ENCODE results near the gene PRKCQ.

PRKCQ gene

DNA sequence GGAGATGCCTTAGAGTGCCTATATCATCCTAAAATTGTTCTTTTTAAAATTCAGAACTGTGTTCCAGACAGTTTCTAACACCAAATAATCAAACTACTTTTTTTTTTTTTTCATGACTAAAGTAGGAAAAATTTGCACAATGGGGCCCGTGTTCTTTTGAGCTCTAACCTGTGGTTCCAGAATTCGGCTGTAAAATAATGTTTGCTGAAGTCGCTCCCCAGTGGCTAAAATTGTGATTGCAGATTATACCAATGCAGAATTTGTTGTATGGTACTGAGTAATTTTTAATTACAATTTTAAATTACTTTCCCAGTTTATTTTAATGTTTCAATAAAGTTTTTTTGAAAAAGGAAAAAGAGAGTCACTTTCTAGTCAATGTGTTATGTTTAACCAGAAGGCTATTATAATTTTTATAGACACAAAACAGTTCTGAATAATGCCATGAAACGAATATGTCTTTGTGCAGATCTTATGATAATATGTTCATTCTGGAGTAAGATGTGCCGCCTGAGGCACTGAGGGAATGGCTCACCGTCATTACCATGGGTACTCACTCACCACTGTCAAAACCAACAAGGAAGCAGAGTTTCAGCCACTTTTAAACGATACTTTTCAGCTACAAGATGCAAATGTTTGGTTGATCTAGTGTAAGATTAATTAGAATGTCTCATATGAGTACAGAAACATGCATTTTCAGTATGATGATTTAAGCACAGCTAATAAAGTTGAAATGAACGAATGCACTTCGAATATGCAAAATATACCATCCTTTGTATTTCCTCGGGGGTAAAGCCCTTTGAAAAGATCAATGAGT is 173.6 kb downstream of the PRKCQ start:
- DNase-seq (ENCODE audit: low read depth) = peak; percentile 47
- H3K4me3 ChIP-seq (ENCODE audit: low read length) = no peak overlapping the region
- TF ChIP-seq, protein P1, sequence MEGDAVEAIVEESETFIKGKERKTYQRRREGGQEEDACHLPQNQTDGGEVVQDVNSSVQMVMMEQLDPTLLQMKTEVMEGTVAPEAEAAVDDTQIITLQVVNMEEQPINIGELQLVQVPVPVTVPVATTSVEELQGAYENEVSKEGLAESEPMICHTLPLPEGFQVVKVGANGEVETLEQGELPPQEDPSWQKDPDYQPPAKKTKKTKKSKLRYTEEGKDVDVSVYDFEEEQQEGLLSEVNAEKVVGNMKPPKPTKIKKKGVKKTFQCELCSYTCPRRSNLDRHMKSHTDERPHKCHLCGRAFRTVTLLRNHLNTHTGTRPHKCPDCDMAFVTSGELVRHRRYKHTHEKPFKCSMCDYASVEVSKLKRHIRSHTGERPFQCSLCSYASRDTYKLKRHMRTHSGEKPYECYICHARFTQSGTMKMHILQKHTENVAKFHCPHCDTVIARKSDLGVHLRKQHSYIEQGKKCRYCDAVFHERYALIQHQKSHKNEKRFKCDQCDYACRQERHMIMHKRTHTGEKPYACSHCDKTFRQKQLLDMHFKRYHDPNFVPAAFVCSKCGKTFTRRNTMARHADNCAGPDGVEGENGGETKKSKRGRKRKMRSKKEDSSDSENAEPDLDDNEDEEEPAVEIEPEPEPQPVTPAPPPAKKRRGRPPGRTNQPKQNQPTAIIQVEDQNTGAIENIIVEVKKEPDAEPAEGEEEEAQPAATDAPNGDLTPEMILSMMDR (conservative IDR thresholded peaks at IDR 0.05; ENCODE audit: low read length) = peak; percentile 62

DNA sequence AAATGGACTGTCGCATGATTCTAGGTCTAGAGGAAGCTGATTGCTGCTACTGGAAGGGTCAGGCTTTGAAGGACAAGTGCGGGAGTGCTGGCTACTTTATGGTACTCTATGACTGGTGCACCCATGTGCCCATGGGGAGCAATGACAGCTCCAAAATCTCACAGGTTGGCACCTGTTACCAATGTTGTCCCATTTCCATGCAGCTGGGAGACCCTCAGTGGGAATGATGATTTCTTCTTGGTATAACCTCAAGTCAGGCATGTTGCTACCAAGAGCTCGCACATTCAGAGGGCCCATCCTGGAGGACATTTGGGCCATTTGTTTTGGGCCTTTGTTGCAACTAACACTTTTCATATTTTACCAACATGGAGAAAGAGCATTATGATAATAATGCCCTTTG is 174.4 kb downstream of the PRKCQ start:
- DNase-seq (ENCODE audit: low read depth) = no peak
- TF ChIP-seq, protein P1 (conservative IDR thresholded peaks at IDR 0.05; ENCODE audit: low read length) = no peak; the same call in 1 of the 2 replicates
- H3K4me3 ChIP-seq (ENCODE audit: low read length) = no peak overlapping the region

DNA sequence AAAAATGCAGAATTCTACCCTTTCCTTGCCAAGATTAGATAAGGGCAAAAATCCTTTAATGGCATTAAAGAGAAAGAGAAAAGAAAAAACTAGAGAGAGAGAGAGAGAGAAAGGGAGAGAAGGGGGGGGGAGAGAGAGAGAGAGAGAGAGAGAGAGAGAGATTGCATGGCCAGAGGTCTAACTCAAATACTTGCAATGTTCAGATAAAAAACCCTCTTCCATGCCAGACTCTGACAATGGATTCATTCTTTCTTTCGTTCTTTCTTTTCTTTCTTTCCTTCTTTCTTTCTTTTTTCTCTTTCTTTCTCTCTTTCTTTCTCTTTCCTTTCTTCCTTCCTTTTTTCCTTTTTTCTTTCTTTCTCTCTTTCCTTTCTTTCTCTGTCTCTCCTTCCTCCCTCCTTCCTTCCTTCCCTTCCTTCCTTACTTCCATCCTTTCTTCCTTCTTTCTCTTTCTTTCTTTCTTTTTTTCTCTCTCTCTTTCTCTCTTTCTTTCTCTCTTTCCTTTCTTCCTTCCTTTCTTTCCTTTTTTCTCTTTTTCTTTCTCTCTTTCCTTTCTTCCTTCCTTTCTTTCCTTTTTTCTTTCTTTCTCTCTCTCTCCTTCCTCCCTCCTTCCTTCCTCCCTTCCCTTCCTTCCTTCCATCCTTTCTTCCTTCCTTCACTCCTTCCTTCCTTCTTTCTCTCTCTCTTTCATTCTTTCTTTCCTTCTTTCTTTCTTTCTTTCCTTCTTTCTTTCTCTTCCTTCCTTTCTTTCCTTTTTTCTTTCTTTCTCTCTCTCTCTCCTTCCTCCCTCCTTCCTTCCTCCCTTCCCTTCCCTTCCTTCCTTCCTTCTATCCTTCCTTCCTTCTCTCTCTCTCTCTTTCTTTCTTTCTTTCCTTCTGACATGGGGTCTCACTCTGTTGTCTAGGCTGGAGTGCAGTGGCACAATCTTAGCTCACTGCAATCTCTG is 175.7 kb downstream of the PRKCQ start:
- no peak for DNase-seq (ENCODE audit: low read depth)
- TF ChIP-seq, protein P1 (conservative IDR thresholded peaks at IDR 0.05; ENCODE audit: low read length) = no peak
- H3K4me3 ChIP-seq (ENCODE audit: low read length) = no peak overlapping the region

DNA sequence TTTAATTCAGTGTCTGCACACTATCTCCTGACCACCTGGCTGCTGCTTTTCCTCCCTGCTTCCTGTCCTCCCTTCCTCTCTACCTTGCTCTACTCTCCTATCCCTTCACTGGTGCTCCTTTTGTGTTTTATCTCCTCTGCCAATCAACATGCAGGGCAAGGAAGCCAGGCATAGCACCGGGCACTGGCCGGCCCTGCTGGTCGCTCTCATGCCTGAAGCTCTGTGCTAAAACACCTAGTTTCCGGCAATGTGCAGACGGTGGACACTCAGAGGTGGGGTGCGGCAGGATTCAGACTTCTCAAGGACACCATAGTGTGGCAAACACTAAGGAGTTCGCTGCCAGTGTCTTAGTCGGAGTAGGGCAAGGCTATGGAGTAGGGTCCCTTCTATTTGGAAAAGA is 177.1 kb downstream of the PRKCQ start:
- TF ChIP-seq, protein P1 (conservative IDR thresholded peaks at IDR 0.05; ENCODE audit: low read length) = no peak
- no peak for DNase-seq (ENCODE audit: low read depth)
- no peak overlapping the region for H3K4me3 ChIP-seq (ENCODE audit: low read length)

DNA sequence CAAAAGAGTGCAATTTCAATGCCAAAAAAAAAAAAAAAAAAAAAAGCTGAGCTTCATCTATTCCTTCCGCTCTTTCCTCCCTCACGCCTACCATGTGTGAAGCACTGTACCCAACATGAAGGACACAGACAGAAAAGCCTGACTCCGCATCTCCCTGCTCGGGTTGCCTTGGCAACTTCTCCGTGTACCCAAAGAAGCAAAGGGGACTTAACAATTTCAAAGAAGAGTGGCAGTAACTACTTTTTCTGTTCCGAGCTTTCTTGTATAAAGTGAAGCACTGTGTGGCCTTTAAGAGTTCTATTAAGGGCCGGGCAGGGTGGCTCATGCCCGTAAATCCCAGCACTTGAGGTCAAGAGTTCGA is 177.7 kb downstream of the PRKCQ start:
- TF ChIP-seq, protein P1 (conservative IDR thresholded peaks at IDR 0.05; ENCODE audit: low read length) = no peak
- no peak for DNase-seq (ENCODE audit: low read depth)
- H3K4me3 ChIP-seq (ENCODE audit: low read length) = no peak overlapping the region

DNA sequence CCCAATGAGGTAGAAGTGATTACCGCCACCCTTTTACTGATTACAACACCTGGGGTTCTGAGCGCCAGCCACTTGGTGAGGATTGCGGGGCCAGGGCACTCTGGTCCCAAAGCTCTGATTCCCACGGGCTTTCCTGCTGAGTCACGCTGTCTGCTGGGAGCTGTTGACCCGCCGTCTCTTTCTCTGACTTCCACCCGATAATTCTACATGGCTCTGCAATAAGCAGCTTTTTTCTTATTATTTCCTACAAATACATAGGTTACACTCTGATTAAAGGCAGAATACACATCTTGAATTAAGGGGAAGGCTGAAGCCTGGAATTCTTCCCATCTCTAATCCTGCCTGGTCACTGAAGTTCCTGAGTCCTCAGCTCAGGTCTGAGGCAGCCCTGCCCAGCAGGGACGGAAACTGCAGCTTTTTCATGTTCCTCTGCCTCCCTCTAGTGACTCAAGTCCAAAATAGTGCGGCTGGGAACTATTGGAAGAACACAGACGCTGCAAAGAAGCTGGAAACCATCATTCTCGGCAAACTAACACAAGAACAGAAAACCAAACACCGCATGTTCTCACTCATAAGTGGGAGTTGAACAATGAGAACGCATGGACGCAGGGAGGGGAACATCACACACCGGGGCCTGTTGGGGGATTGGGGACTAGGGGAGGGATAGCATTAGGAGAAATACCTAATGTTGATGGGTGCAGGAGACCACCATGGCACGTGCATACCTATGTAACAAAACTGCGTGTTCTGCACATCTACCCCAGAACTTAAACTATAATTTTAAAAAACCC is 178.3 kb downstream of the PRKCQ start:
- DNase-seq (ENCODE audit: low read depth) = peak; percentile 91
- H3K4me3 ChIP-seq (ENCODE audit: low read length) = peak overlapping the region; percentile 39
- TF ChIP-seq, protein P1 (conservative IDR thresholded peaks at IDR 0.05; ENCODE audit: low read length) = peak; percentile 84
